ENCODE measurements around the gene NR2C2AP.

NR2C2AP gene

DNA sequence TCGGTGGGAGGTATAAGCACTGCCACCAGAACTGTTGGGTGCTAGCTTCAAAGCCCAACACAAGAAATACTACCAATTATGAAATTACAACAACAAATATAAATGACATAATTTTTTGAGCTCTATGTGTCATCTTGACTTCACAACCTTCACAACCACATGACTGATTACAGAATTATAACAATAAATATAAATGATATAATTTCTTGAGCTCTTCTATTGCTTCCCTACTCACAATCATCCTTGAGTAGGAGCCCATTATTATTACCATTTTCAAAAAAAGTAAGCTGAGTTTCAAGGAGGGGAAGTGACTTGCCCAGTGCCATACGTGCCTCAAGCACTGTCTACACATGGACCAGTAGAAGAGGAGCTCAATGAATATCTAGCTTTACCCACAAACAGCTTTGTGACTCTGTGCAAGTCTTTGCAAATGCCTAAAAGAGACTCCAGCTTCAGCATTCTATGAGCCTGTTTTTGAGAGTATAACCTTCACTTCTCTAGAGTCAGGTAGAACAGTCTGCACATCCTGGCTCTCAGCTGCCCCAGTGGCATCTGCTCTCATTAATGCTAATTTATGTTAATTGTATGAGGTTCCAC is 31.1 kb upstream of the NR2C2AP start:
- TF ChIP-seq, protein P1, sequence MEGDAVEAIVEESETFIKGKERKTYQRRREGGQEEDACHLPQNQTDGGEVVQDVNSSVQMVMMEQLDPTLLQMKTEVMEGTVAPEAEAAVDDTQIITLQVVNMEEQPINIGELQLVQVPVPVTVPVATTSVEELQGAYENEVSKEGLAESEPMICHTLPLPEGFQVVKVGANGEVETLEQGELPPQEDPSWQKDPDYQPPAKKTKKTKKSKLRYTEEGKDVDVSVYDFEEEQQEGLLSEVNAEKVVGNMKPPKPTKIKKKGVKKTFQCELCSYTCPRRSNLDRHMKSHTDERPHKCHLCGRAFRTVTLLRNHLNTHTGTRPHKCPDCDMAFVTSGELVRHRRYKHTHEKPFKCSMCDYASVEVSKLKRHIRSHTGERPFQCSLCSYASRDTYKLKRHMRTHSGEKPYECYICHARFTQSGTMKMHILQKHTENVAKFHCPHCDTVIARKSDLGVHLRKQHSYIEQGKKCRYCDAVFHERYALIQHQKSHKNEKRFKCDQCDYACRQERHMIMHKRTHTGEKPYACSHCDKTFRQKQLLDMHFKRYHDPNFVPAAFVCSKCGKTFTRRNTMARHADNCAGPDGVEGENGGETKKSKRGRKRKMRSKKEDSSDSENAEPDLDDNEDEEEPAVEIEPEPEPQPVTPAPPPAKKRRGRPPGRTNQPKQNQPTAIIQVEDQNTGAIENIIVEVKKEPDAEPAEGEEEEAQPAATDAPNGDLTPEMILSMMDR (IDR thresholded peaks at IDR 0.05; ENCODE audit: low read depth, low read length, missing control alignments): no peak
- no peak overlapping the region for H3K4me3 ChIP-seq (ENCODE audit: low read depth, low read length)
- DNase-seq (ENCODE audit: low read depth): no peak

DNA sequence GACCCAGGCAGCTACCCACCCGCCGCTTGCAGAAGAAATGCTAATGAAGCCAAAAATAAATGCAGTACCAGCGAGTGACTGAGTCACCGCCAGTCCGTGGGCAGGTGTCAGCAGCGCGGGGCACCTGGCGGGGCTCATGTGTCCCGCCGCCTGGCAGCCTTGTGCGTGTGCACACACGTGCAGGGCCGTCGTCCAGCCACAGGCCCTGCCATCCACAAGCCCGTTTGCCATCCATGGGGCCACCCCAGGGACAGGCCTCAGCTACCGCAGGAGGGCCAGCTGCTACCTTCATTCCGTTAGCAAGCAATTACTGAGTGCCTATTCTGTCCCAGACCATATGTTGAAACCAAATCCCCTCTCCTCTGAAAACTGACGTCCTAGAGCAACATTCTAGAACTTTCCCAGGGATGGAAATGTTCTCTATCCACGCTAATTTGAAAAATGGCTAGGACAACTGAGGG is 29.1 kb upstream of the NR2C2AP start:
- TF ChIP-seq, protein P1 (IDR thresholded peaks at IDR 0.05; ENCODE audit: low read depth, low read length, missing control alignments): no peak
- DNase-seq (ENCODE audit: low read depth): no peak
- H3K4me3 ChIP-seq (ENCODE audit: low read depth, low read length): no peak overlapping the region

DNA sequence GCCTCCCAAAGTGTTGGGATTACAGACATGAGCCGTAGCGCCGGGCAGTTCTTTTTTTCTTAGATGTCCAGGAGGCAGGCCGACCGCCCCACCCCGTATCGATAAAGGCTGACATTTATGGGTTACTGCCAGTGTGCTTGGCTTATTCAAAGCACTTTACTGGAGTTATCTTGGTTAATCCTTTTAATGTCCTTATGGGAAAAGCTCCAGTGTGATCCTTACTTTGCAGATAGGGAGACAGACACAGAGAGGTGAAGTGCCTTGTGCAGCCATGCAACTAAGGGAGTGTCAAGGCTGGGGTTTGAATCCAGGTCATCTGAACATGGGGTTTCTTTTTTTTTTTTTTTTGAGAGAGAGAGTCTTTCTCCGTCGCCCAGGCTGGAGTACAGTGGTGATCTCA is 27.8 kb upstream of the NR2C2AP start:
- no peak for DNase-seq (ENCODE audit: low read depth)
- TF ChIP-seq, protein P1 (IDR thresholded peaks at IDR 0.05; ENCODE audit: low read depth, low read length, missing control alignments): no peak
- H3K4me3 ChIP-seq (ENCODE audit: low read depth, low read length): no peak overlapping the region

DNA sequence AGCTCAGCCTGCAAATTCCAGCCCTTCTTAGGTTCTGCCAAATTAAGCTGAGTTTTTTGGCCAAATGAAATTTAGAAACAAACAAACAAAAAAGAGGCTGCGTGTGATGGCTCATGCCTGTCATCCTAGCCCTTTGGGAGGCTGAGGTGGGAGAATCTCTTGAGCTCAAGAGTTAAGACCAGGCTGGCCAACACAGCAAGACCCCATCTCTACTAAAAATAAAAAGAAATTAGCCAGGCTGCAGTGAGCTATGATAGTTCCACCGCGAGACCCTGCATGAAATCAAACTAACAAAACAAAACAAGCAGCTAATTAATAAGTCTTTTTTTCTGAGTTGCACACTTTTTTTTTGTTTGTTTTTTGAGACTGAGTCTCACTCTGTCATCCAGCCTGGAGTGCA is 26.5 kb upstream of the NR2C2AP start:
- no peak overlapping the region for H3K4me3 ChIP-seq (ENCODE audit: low read depth, low read length)
- TF ChIP-seq, protein P1 (IDR thresholded peaks at IDR 0.05; ENCODE audit: low read depth, low read length, missing control alignments): no peak
- no peak for DNase-seq (ENCODE audit: low read depth)

DNA sequence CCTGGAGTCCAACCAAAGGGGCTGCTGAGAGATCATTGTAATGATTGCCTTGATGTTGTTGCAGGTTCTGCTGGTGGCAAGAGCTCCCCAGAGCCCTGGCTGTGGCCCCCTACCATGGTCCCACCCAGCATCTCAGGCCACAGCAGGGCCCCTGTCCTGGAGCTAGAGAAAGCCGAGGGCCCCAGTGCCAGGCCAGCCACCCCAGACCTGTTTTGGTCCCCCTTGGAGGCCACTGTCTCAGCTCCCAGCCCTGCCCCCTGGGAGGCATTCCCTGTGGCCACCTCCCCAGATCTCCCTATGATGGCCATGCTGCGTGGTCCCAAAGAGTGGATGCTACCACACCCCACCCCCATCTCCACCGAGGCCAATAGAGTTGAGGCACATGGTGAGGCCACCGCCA is 24.0 kb upstream of the NR2C2AP start:
- no peak overlapping the region for H3K4me3 ChIP-seq (ENCODE audit: low read depth, low read length)
- TF ChIP-seq, protein P1 (IDR thresholded peaks at IDR 0.05; ENCODE audit: low read depth, low read length, missing control alignments): no peak
- no peak for DNase-seq (ENCODE audit: low read depth)

DNA sequence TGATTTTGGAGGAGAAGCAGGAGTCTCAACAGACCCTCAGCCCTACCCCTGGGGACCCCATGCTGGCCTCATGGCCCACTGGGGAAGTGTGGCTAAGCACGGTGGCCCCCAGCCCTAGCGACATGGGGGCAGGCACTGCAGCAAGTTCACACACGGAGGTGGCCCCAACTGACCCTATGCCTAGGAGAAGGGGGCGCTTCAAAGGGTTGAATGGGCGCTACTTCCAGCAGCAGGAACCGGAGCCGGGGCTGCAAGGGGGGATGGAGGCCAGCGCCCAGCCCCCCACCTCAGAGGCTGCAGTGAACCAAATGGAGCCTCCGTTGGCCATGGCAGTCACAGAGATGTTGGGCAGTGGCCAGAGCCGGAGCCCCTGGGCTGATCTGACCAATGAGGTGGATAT is 23.4 kb upstream of the NR2C2AP start:
- no peak for DNase-seq (ENCODE audit: low read depth)
- TF ChIP-seq, protein P1 (IDR thresholded peaks at IDR 0.05; ENCODE audit: low read depth, low read length, missing control alignments): no peak

DNA sequence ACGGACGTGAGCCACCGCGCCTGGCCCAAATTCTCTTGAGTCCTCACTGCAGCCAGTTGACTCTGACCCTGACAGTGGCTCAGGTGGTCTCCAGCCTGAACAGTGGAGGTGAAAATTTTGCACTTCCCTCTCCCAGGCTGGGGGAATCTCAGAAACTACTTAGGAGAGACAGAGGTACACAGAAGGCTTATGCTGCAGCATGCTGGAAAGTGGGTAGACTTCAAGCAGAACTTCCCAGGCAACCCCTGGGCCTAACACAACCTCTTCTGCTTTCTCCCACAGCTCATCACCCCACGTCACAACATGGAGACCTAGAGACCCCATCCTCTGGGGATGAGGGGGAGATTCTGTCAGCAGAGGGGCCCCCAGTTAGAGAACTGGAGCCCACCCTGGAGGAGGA is 23.0 kb upstream of the NR2C2AP start:
- H3K4me3 ChIP-seq (ENCODE audit: low read depth, low read length): no peak overlapping the region
- TF ChIP-seq, protein P1 (IDR thresholded peaks at IDR 0.05; ENCODE audit: low read depth, low read length, missing control alignments): no peak
- no peak for DNase-seq (ENCODE audit: low read depth)

More for the DNA sequence above, 23.4 kb upstream of the NR2C2AP start:
- no peak overlapping the region for H3K4me3 ChIP-seq (ENCODE audit: low read depth, low read length)

All from GM12864 (cell line).